Measurements from ENCODE around the gene TLCD4.

The TLCD4 gene

DNA sequence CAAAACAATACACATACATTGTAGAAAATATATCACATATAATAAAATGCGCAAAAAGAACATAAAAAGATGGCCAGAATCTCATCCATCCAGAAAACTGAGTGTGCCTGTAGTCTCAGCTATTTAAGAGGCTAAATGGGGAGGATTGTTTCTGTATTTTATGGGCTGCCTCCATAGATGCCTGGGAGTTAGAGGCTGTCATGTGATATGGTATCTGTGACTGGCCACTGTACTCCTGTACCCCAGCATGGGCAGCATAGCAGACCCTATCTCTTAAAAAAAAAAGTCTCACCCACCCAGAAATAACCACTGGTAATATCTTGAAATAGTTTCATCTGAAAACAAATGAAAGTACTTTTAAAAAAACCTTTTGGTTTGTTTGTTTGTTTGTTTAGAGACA lies 3.5 kb upstream of the TLCD4 start:
- in situ Hi-C loops (cut with MboI; ENCODE audit: low sequenced_read_pairs, unreplicated experiment), result no loop called here
- TF ChIP-seq, protein P1, sequence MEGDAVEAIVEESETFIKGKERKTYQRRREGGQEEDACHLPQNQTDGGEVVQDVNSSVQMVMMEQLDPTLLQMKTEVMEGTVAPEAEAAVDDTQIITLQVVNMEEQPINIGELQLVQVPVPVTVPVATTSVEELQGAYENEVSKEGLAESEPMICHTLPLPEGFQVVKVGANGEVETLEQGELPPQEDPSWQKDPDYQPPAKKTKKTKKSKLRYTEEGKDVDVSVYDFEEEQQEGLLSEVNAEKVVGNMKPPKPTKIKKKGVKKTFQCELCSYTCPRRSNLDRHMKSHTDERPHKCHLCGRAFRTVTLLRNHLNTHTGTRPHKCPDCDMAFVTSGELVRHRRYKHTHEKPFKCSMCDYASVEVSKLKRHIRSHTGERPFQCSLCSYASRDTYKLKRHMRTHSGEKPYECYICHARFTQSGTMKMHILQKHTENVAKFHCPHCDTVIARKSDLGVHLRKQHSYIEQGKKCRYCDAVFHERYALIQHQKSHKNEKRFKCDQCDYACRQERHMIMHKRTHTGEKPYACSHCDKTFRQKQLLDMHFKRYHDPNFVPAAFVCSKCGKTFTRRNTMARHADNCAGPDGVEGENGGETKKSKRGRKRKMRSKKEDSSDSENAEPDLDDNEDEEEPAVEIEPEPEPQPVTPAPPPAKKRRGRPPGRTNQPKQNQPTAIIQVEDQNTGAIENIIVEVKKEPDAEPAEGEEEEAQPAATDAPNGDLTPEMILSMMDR (IDR thresholded peaks at IDR 0.05; ENCODE audit: borderline replicate concordance, control extremely low read depth, extremely low read depth, insufficient read depth, missing control alignments), result no peak
- DNase-seq (ENCODE audit: low spot score), result no peak

- TF ChIP-seq, protein P1 (IDR thresholded peaks at IDR 0.05; ENCODE audit: borderline replicate concordance, control extremely low read depth, extremely low read depth, insufficient read depth, missing control alignments), result no peak
- DNase-seq (ENCODE audit: low spot score), result no peak
- in situ Hi-C loops (cut with MboI; ENCODE audit: low sequenced_read_pairs, unreplicated experiment), result no loop called here
These were observed 1.4 kb upstream of the TLCD4 start for GRCh38 chr1:95115708-95116137.

GRCh38 chr1:95116580-95117206 lies 462 bp upstream of the TLCD4 start:
- in situ Hi-C loops (cut with MboI; ENCODE audit: low sequenced_read_pairs, unreplicated experiment), result no loop called here
- TF ChIP-seq, protein P1 (IDR thresholded peaks at IDR 0.05; ENCODE audit: borderline replicate concordance, control extremely low read depth, extremely low read depth, insufficient read depth, missing control alignments), result peak; percentile 44
- peak; percentile 67 for DNase-seq (ENCODE audit: low spot score)

- TF ChIP-seq, protein P1 (IDR thresholded peaks at IDR 0.05; ENCODE audit: borderline replicate concordance, control extremely low read depth, extremely low read depth, insufficient read depth, missing control alignments), result no peak
- no peak for DNase-seq (ENCODE audit: low spot score)
- in situ Hi-C loops (cut with MboI; ENCODE audit: low sequenced_read_pairs, unreplicated experiment), result no loop called here
These were observed 928 bp downstream of the TLCD4 start for GRCh38 chr1:95118067-95118499.

DNA sequence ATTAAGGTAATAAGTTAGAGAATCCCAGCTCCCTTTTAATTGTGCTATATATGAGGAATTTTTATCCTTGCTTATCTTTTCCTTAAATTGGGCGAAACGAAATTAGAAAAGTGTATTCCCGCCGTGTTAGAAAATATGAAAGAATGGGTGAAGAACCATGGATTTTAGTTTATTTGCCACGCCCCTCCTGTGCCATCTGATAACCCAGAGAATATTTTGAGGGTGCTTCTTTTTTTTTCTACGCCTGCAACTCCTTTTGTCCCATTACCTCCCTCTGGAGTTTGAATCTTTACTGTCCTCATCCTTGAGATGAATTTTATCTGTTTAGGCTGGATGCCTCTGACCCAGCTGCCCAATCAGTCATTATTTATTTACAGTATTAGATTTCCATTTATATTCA lies 1.6 kb downstream of the TLCD4 start:
- no peak for DNase-seq (ENCODE audit: low spot score)
- TF ChIP-seq, protein P1 (IDR thresholded peaks at IDR 0.05; ENCODE audit: borderline replicate concordance, control extremely low read depth, extremely low read depth, insufficient read depth, missing control alignments), result no peak
- in situ Hi-C loops (cut with MboI; ENCODE audit: low sequenced_read_pairs, unreplicated experiment), result no loop called here

DNA sequence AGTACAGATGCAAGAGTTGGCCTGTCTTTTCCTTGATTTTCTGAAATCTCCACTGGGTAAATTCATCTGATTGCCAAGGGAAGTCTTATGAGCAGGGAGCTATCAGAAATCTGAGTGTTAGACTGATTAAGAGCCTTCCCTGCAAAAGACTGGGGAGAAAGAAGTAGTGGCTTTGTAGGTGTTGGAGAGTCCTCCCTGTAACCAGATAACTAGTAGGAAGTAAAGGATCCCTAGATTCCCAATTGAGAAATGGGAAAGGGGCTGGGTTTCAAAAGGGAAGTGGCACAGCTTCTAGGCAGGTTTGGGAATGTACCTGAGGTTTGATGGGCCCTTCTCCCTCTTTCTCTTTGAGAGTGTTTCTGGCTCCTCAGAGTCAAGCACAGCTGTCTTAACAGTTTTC lies 2.1 kb downstream of the TLCD4 start:
- in situ Hi-C loops (cut with MboI; ENCODE audit: low sequenced_read_pairs, unreplicated experiment), result no loop called here
- DNase-seq (ENCODE audit: low spot score), result no peak
- TF ChIP-seq, protein P1 (IDR thresholded peaks at IDR 0.05; ENCODE audit: borderline replicate concordance, control extremely low read depth, extremely low read depth, insufficient read depth, missing control alignments), result no peak

Measured in GM13976 (cell line).